T-helper 1 cell treated with Interleukin-12 subunit alpha and Interleukin-12 subunit beta and Interleukin-4 antibody, amounts not matched to agents 30 μg/mL and 1 μg/mL, for 36 hours (primary cell): ENCODE measurements around the gene ITCH.
"Not testable (repeated sequence)": the region's sequence is repeated elsewhere in the genome, so short reads cannot be mapped to it uniquely, and the experiment has no call there.

ENCODE experiments used
- H3K27ac Mint-ChIP-seq: one replicate; pipeline ENCODE4 v1.8.0; 2021; ENCODE audit warnings: mild to moderate bottlenecking, mixed read lengths
- H3K27me3 Mint-ChIP-seq: one replicate; pipeline ENCODE4 v1.8.0; 2021; ENCODE audit warnings: low read depth, mixed read lengths
- H3K36me3 Mint-ChIP-seq: one replicate; pipeline ENCODE4 v1.8.0; 2021; ENCODE audit warnings: low read depth, mixed read lengths
- H3K4me1 Mint-ChIP-seq: one replicate; pipeline ENCODE4 v1.8.0; 2021; ENCODE audit warnings: low read depth, mixed read lengths
- H3K4me3 Mint-ChIP-seq: one replicate; pipeline ENCODE4 v1.8.0; 2021; ENCODE audit warnings: mild to moderate bottlenecking, moderate library complexity, mixed read lengths
- H3K9me3 Mint-ChIP-seq: one replicate; pipeline ENCODE4 v1.8.0; 2021; ENCODE audit warnings: mixed read lengths

Gene ITCH

GRCh38 chr20:34432663-34433062 lies 69.6 kb downstream of the ITCH start:
- not testable (repeated sequence) for H3K27me3 Mint-ChIP-seq, H3K27ac Mint-ChIP-seq, H3K4me3 Mint-ChIP-seq, H3K9me3 Mint-ChIP-seq
- peaks cover 18% of the 10 kb centered on the region for H3K36me3 Mint-ChIP-seq
- H3K4me1 Mint-ChIP-seq: peaks cover 22% of the 10 kb centered on the region

- H3K4me3 Mint-ChIP-seq: no peak overlapping the region
- peaks cover 26% of the 10 kb centered on the region for H3K4me1 Mint-ChIP-seq
- H3K36me3 Mint-ChIP-seq: peaks cover 20% of the 10 kb centered on the region
- no peaks in the 10 kb centered on the region for H3K9me3 Mint-ChIP-seq
- no peaks in the 10 kb centered on the region for H3K27me3 Mint-ChIP-seq
- no peak overlapping the region for H3K27ac Mint-ChIP-seq
Observed at GRCh38 chr20:34433391-34433790, 70.3 kb downstream of the ITCH start.

- H3K9me3 Mint-ChIP-seq: no peaks in the 10 kb centered on the region
- peaks cover 26% of the 10 kb centered on the region for H3K4me1 Mint-ChIP-seq
- no peaks in the 10 kb centered on the region for H3K27me3 Mint-ChIP-seq
- peaks cover 19% of the 10 kb centered on the region for H3K36me3 Mint-ChIP-seq
- H3K27ac Mint-ChIP-seq: no peak overlapping the region
- H3K4me3 Mint-ChIP-seq: no peak overlapping the region
Observed at GRCh38 chr20:34435589-34435988, 72.5 kb downstream of the ITCH start.

GRCh38 chr20:34437330-34437986 lies 74.4 kb downstream of the ITCH start:
- Mint-ChIP-seq H3K9me3 (no peaks in the 10 kb centered on the region), H3K4me1 (peaks cover 26% of the 10 kb centered on the region), H3K4me3 (no peak overlapping the region), H3K27me3 (no peaks in the 10 kb centered on the region), H3K36me3 (peaks cover 19% of the 10 kb centered on the region), H3K27ac (no peak overlapping the region)

GRCh38 chr20:34439168-34439567 lies 76.1 kb downstream of the ITCH start:
- Mint-ChIP-seq H3K27ac (no peak overlapping the region), H3K9me3 (no peaks in the 10 kb centered on the region), H3K27me3 (no peaks in the 10 kb centered on the region), H3K36me3 (peaks cover 19% of the 10 kb centered on the region), H3K4me3 (no peak overlapping the region), H3K4me1 (peaks cover 23% of the 10 kb centered on the region)

GRCh38 chr20:34441423-34441822 lies 78.3 kb downstream of the ITCH start:
- not testable (repeated sequence) for H3K27me3 Mint-ChIP-seq, H3K27ac Mint-ChIP-seq, H3K4me3 Mint-ChIP-seq, H3K9me3 Mint-ChIP-seq
- Mint-ChIP-seq H3K4me1 (peaks cover 13% of the 10 kb centered on the region), H3K36me3 (peaks cover 28% of the 10 kb centered on the region)

- peaks cover 3% of the 10 kb centered on the region for H3K4me1 Mint-ChIP-seq
- H3K27me3 Mint-ChIP-seq: no peaks in the 10 kb centered on the region
- peaks cover 34% of the 10 kb centered on the region for H3K36me3 Mint-ChIP-seq
- H3K9me3 Mint-ChIP-seq: no peaks in the 10 kb centered on the region
- H3K27ac Mint-ChIP-seq: no peak overlapping the region
- H3K4me3 Mint-ChIP-seq: no peak overlapping the region
Observed at GRCh38 chr20:34443546-34443945, 80.5 kb downstream of the ITCH start.

- H3K27me3 Mint-ChIP-seq: no peaks in the 10 kb centered on the region
- H3K27ac Mint-ChIP-seq: no peak overlapping the region
- no peaks in the 10 kb centered on the region for H3K9me3 Mint-ChIP-seq
- peaks cover 5% of the 10 kb centered on the region for H3K4me1 Mint-ChIP-seq
- H3K4me3 Mint-ChIP-seq: no peak overlapping the region
- H3K36me3 Mint-ChIP-seq: peaks cover 40% of the 10 kb centered on the region
Observed at GRCh38 chr20:34445177-34446065, 82.3 kb downstream of the ITCH start.

GRCh38 chr20:34448517-34448916 lies 85.4 kb downstream of the ITCH start:
- H3K4me3 Mint-ChIP-seq: no peak overlapping the region
- no peak overlapping the region for H3K27ac Mint-ChIP-seq
- H3K9me3 Mint-ChIP-seq: no peaks in the 10 kb centered on the region
- peaks cover 5% of the 10 kb centered on the region for H3K4me1 Mint-ChIP-seq
- H3K27me3 Mint-ChIP-seq: no peaks in the 10 kb centered on the region
- peaks cover 41% of the 10 kb centered on the region for H3K36me3 Mint-ChIP-seq

GRCh38 chr20:34449674-34450592 lies 86.9 kb downstream of the ITCH start:
- no peaks in the 10 kb centered on the region for H3K9me3 Mint-ChIP-seq
- peaks cover 5% of the 10 kb centered on the region for H3K4me1 Mint-ChIP-seq
- no peak overlapping the region for H3K27ac Mint-ChIP-seq
- H3K36me3 Mint-ChIP-seq: peaks cover 39% of the 10 kb centered on the region
- H3K4me3 Mint-ChIP-seq: no peak overlapping the region
- H3K27me3 Mint-ChIP-seq: no peaks in the 10 kb centered on the region

- H3K36me3 Mint-ChIP-seq: peaks cover 24% of the 10 kb centered on the region
- H3K27me3 Mint-ChIP-seq: no peaks in the 10 kb centered on the region
- H3K4me3 Mint-ChIP-seq: no peak overlapping the region
- H3K9me3 Mint-ChIP-seq: no peaks in the 10 kb centered on the region
- peaks cover 2% of the 10 kb centered on the region for H3K4me1 Mint-ChIP-seq
- H3K27ac Mint-ChIP-seq: no peak overlapping the region
Observed at GRCh38 chr20:34452281-34452982, 89.4 kb downstream of the ITCH start.

GRCh38 chr20:34458631-34459030 lies 95.6 kb downstream of the ITCH start:
- no peaks in the 10 kb centered on the region for H3K27me3 Mint-ChIP-seq
- peaks cover 15% of the 10 kb centered on the region for H3K36me3 Mint-ChIP-seq
- H3K4me1 Mint-ChIP-seq: peaks cover 1% of the 10 kb centered on the region
- H3K9me3 Mint-ChIP-seq: no peaks in the 10 kb centered on the region
- no peak overlapping the region for H3K27ac Mint-ChIP-seq
- H3K4me3 Mint-ChIP-seq: no peak overlapping the region

- Mint-ChIP-seq H3K4me3 (no peak overlapping the region), H3K4me1 (peaks cover 1% of the 10 kb centered on the region), H3K27me3 (no peaks in the 10 kb centered on the region), H3K27ac (no peak overlapping the region), H3K36me3 (peaks cover 17% of the 10 kb centered on the region), H3K9me3 (no peaks in the 10 kb centered on the region)
Observed at GRCh38 chr20:34459209-34459897, 96.3 kb downstream of the ITCH start.

- peaks cover 24% of the 10 kb centered on the region for H3K36me3 Mint-ChIP-seq
- H3K9me3 Mint-ChIP-seq: no peaks in the 10 kb centered on the region
- no peak overlapping the region for H3K4me3 Mint-ChIP-seq
Observed at GRCh38 chr20:34461779-34462087, 98.7 kb downstream of the ITCH start.

More at GRCh38 chr20:34461779-34462087, 98.7 kb downstream of the ITCH start:
- Mint-ChIP-seq H3K27ac (no peak overlapping the region), H3K4me1 (peaks cover 1% of the 10 kb centered on the region), H3K27me3 (no peaks in the 10 kb centered on the region)
